Naive thymus-derived CD4-positive, alpha-beta T cell (primary cell): ENCODE results near the gene KDM6A. TPM values are rescaled to one million over a fixed set of nuclear protein-coding genes. Genes with fewer than 3 reads are reported as not detected.

Experiments
- ATAC-seq: fragments of 150-1000 bp; cut with Tn5 transposase; 2 replicates; pipeline ENCODE4 v1.10.0; 2021; ENCODE audit warnings: mild to moderate bottlenecking, moderate library complexity
- CTCF ChIA-PET: fragments of 350-600 bp; sonication (Branson Sonifier 250); formaldehyde crosslinking; loops from one replicate; lab custom pipeline; 2021; ENCODE audit warnings: antibody characterized with exemption; lab: Charles Lee
- POLR2A ChIA-PET: fragments of 350-600 bp; sonication (Branson Sonifier 250); formaldehyde crosslinking; loops from one replicate; lab custom pipeline; 2021; ENCODE audit warnings: antibody characterized with exemption, inconsistent platforms; lab: Charles Lee
- DNase-seq, 9 donors: peaks; one replicate each; pipeline versions ENCODE4 v3.0.0 to v3.0.0-alpha.2; 2020 to 2022; ENCODE audit warnings: mixed read lengths in 1 of 9
- H3K27ac ChIP-seq: one replicate; pipeline ENCODE4 v1.7.0; 2013; ENCODE audit warnings: mild to moderate bottlenecking, low read depth, low read length, moderate library complexity
- H3K27me3 ChIP-seq, 2 donors: one replicate each; pipeline ENCODE4 v1.7.0; 2013; ENCODE audit warnings: low read length in 2 of 2, mild to moderate bottlenecking in 2 of 2, moderate library complexity in 2 of 2; ENCODE audit not compliant: control insufficient read depth in 2 of 2, insufficient read depth in 2 of 2
- H3K36me3 ChIP-seq, 3 experiments: 1 replicate in 2 of 3; 2 replicates in 1 of 3; pipeline ENCODE4 v1.7.0; 2013; ENCODE audit warnings: low read length in 3 of 3, mild to moderate bottlenecking in 3 of 3, moderate library complexity in 1 of 3; ENCODE audit not compliant: insufficient read depth in 3 of 3, control insufficient read depth in 2 of 3
- H3K4me1 ChIP-seq, 2 donors: one replicate each; pipeline ENCODE4 v1.7.0; 2013; ENCODE audit warnings: low read length in 2 of 2, mild to moderate bottlenecking in 2 of 2, moderate library complexity in 1 of 2; ENCODE audit not compliant: control insufficient read depth in 2 of 2, insufficient read depth in 2 of 2
- H3K4me3 ChIP-seq: 2 replicates; pipeline ENCODE4 v1.7.0; 2013; ENCODE audit warnings: mild to moderate bottlenecking, low read length
- H3K9me3 ChIP-seq, 3 experiments: 1 replicate in 2 of 3; 2 replicates in 1 of 3; pipeline ENCODE4 v1.7.0; 2013; ENCODE audit warnings: low read length in 3 of 3; ENCODE audit not compliant: control insufficient read depth in 2 of 3
- H3K27ac Mint-ChIP-seq, 9 donors: one replicate each; pipeline ENCODE4 v1.8.0; 2020 to 2022; ENCODE audit warnings: mixed read lengths in 9 of 9, mild to moderate bottlenecking in 8 of 9, moderate library complexity in 5 of 9, inconsistent platforms in 2 of 9
- H3K27me3 Mint-ChIP-seq, 5 donors: one replicate each; pipeline ENCODE4 v1.8.0; 2021 to 2022; ENCODE audit warnings: mixed read lengths in 5 of 5, mild to moderate bottlenecking in 1 of 5
- H3K36me3 Mint-ChIP-seq, 5 donors: one replicate each; pipeline ENCODE4 v1.8.0; 2020 to 2022; ENCODE audit warnings: mixed read lengths in 5 of 5, mild to moderate bottlenecking in 3 of 5, inconsistent platforms in 1 of 5
- H3K4me1 Mint-ChIP-seq, 7 donors: one replicate each; pipeline ENCODE4 v1.8.0; 2020 to 2022; ENCODE audit warnings: mixed read lengths in 7 of 7, mild to moderate bottlenecking in 3 of 7, inconsistent platforms in 1 of 7
- H3K4me3 Mint-ChIP-seq, 10 donors: one replicate each; pipeline ENCODE4 v1.8.0; 2020 to 2022; ENCODE audit warnings: mild to moderate bottlenecking in 10 of 10, mixed read lengths in 10 of 10, moderate library complexity in 6 of 10, inconsistent platforms in 2 of 10
- H3K9me3 Mint-ChIP-seq, 11 donors: one replicate each; pipeline ENCODE4 v1.8.0; 2020 to 2022; ENCODE audit warnings: mixed read lengths in 11 of 11, mild to moderate bottlenecking in 4 of 11, inconsistent platforms in 1 of 11, moderate library complexity in 1 of 11
- intact Hi-C, 2 donors: fragments of 100-400 bp; cut with micrococcal nuclease; formaldehyde crosslinking; loops; one replicate each; pipeline ENCODE4 v1.15.1; 2023
- polyA plus RNA-seq, 2 donors: library from polyadenylated mRNA; unstranded; fragments of 300-500 nt; fragmentation: Illumina TruSeq; gene quantifications; one replicate each; pipeline ENCODE4 v1.2.3, GENCODE V29; 2021
- total RNA-seq, 6 experiments: library from RNA in 5 of 6; stranded (reverse) in 5 of 6; gene quantifications; 1 replicate in 5 of 6; 2 replicates in 1 of 6; pipeline ENCODE4 v1.2.3 and lab custom pipeline; 2021 to 2026

Gene KDM6A
- total and polyA plus RNA-seq, 7 experiments from 2014 or later = 17.9 to 55.6 (median 46.9) TPM

DNA sequence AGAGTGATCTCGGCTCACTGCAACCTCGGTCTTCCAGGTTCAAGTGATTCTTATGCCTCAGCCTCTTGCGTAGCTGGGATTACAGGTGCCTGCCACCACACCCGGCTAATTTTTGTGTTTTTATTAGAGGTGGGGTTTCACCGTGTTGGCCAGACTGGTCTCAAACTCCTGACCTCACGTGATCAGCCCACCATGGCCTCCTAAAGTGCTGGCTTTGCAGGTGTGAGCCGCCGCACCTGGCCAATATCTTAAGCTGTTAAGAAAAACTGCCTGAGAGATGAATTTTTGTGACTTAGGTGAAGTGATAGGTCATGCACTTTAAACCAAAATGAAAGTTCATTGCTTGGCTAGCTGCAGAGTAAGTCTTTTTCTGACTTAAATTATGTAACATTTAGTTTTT, 5.8 kb downstream of the KDM6A start:
- Histone ChIP-seq H3K36me3 (peaks cover 0 to 5% (median 0%) of the 10 kb centered on the region in 3 experiments), H3K27me3 (no peaks in the 10 kb centered on the region), H3K27ac (no peak overlapping the region), H3K4me1 (peaks cover 11% of the 10 kb centered on the region in 2 donors), H3K4me3 (no peak overlapping the region), H3K9me3 (no peaks in the 10 kb centered on the region)
- peaks cover 0 to 10% (median 4%) of the 10 kb centered on the region in 5 donors for H3K36me3 Mint-ChIP-seq
- H3K4me3 Mint-ChIP-seq = peak overlapping the region in 5 of 10 donors; percentile 14 to 56 (median 29)
- no peaks in the 10 kb centered on the region for H3K27me3 Mint-ChIP-seq
- no peaks in the 10 kb centered on the region for H3K9me3 Mint-ChIP-seq
- CTCF ChIA-PET = no interaction called here
- ATAC-seq (no peak), DNase-seq (no peak)
- POLR2A ChIA-PET = no interaction called here
- H3K4me1 Mint-ChIP-seq = peaks cover 4 to 90% (median 50%) of the 10 kb centered on the region in 7 donors
- H3K27ac Mint-ChIP-seq = no peak overlapping the region
- intact Hi-C loops = loop anchor here (5.0 to 10.0 kb wide), 2 partner anchors 39 to 1666 kb away; partner anchors contain the start of gene ZNF674 (in 1 of the 2)

DNA sequence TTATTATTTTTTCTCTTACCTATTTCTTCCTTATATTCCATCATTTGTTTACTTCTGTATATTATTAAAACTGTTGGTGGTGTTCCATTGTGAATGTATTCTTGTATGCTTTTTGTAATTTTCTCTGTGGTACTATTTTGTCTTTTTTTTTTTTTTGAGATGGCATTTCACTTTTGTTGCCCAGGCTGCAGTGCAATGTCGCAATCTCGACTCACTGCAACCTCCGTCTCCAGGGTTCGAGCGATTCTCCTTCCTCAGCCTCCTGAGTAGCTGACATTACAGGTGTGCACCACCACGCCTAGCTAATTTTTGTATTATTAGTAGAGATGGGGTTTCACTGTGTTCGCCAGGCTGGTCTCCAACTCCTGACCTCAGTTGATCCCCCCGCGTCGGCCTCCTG, 8.6 kb downstream of the KDM6A start:
- H3K27ac ChIP-seq = no peak overlapping the region
- intact Hi-C loops = no loop called here
- H3K36me3 ChIP-seq = no peaks in the 10 kb centered on the region
- peaks cover 11 to 12% of the 10 kb centered on the region in 2 donors for H3K4me1 ChIP-seq
- ATAC-seq (no peak), DNase-seq (no peak)
- Mint-ChIP-seq H3K4me3 (peak overlapping the region in 8 of 10 donors; percentile 26 to 62 (median 45)), H3K4me1 (peaks cover 9 to 100% (median 49%) of the 10 kb centered on the region in 7 donors), H3K36me3 (peaks cover 0 to 10% (median 4%) of the 10 kb centered on the region in 5 donors), H3K9me3 (no peaks in the 10 kb centered on the region), H3K27me3 (no peaks in the 10 kb centered on the region), H3K27ac (peak overlapping the region in 1 of 9 donors; percentile 38)
- no peaks in the 10 kb centered on the region for H3K27me3 ChIP-seq
- POLR2A ChIA-PET = interaction anchor here (0.6 to 2.2 kb wide), 2 partner anchors 9 to 579 kb away, joined by 3 to 7 read pairs; partner anchors contain the start of gene KDM6A
- CTCF ChIA-PET = interaction anchor here (1.3 kb wide), 1 partner anchor 188 kb away, joined by 4 read pairs; no protein-coding TSS in a partner anchor
- H3K9me3 ChIP-seq = no peaks in the 10 kb centered on the region
- H3K4me3 ChIP-seq = no peak overlapping the region

GRCh38 chrX:44882635-44883034, 9.6 kb downstream of the KDM6A start:
- Mint-ChIP-seq H3K27ac (no peak overlapping the region), H3K36me3 (peaks cover 0 to 6% (median 4%) of the 10 kb centered on the region in 5 donors), H3K27me3 (no peaks in the 10 kb centered on the region), H3K4me3 (peak overlapping the region in 2 of 10 donors; percentile 53 to 62), H3K9me3 (no peaks in the 10 kb centered on the region), H3K4me1 (peaks cover 8 to 97% (median 46%) of the 10 kb centered on the region in 7 donors)
- no peak for DNase-seq
- no peaks in the 10 kb centered on the region for H3K27me3 ChIP-seq
- CTCF ChIA-PET = interaction anchor here (1.3 kb wide), 1 partner anchor 187 kb away, joined by 4 read pairs; no protein-coding TSS in a partner anchor
- H3K36me3 ChIP-seq = no peaks in the 10 kb centered on the region
- no peak for ATAC-seq
- peaks cover 5 to 9% of the 10 kb centered on the region in 2 donors for H3K4me1 ChIP-seq
- H3K27ac ChIP-seq = no peak overlapping the region
- H3K9me3 ChIP-seq = no peaks in the 10 kb centered on the region
- no peak overlapping the region for H3K4me3 ChIP-seq
- POLR2A ChIA-PET = interaction anchor here (0.6 to 2.2 kb wide), 3 partner anchors 8 to 31 kb away, joined by 3 to 7 read pairs (median 6); partner anchors contain the start of gene KDM6A
- intact Hi-C loops = no loop called here

DNA sequence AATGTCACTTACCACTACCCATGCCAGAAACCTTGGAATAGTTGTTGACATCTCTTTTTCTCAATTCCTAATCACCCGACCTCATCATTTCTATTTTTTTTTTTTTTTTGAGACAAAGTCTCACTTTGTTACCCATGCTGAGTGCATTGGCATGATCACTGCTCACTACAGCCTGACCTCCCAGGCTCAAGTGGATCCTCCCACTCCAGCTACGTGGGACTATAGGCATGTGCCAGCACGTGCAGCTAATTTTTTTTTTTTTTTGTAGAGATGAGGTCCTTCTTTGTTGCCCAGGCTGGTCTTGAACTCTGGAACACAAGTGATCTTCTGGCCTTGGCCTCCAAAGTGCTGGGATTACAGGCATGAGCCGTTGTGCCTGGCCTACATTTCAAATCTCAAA, 12.0 kb downstream of the KDM6A start:
- Mint-ChIP-seq H3K9me3 (peaks cover 0 to 3% (median 0%) of the 10 kb centered on the region in 11 donors), H3K27ac (peak overlapping the region in 4 of 9 donors; percentile 1 to 52 (median 25)), H3K36me3 (peaks cover 0 to 7% (median 6%) of the 10 kb centered on the region in 5 donors), H3K27me3 (no peaks in the 10 kb centered on the region), H3K4me1 (peaks cover 11 to 93% (median 52%) of the 10 kb centered on the region in 7 donors), H3K4me3 (peak overlapping the region in 4 of 10 donors; percentile 9 to 62 (median 44))
- no peak overlapping the region for H3K4me3 ChIP-seq
- H3K9me3 ChIP-seq = no peaks in the 10 kb centered on the region
- ATAC-seq (no peak), DNase-seq (no peak)
- H3K27ac ChIP-seq = no peak overlapping the region
- H3K4me1 ChIP-seq = peaks cover 5% of the 10 kb centered on the region in 2 donors
- no peaks in the 10 kb centered on the region for H3K36me3 ChIP-seq
- ChIA-PET CTCF (no interaction called here), POLR2A (interaction anchor here (0.8 kb wide), 1 partner anchor 14 kb away, joined by 3 read pairs; no protein-coding TSS in a partner anchor)
- intact Hi-C loops = no loop called here
- no peaks in the 10 kb centered on the region for H3K27me3 ChIP-seq

GRCh38 chrX:44889824-44890223, 16.8 kb downstream of the KDM6A start:
- Mint-ChIP-seq H3K4me1 (peaks cover 7 to 82% (median 36%) of the 10 kb centered on the region in 7 donors), H3K9me3 (peaks cover 0 to 38% (median 10%) of the 10 kb centered on the region in 11 donors), H3K27me3 (no peaks in the 10 kb centered on the region), H3K27ac (peak overlapping the region in 4 of 9 donors; percentile 8 to 48 (median 27)), H3K4me3 (peak overlapping the region in 5 of 10 donors; percentile 23 to 63 (median 49)), H3K36me3 (peaks cover 0 to 31% (median 10%) of the 10 kb centered on the region in 5 donors)
- intact Hi-C loops = loop anchor here in 1 of 2 donors (1.0 kb wide), 1 partner anchor 8 kb away; no protein-coding TSS in a partner anchor
- H3K4me3 ChIP-seq = no peak overlapping the region
- ATAC-seq (no peak), DNase-seq (no peak)
- POLR2A ChIA-PET = no interaction called here
- peaks cover 0 to 4% of the 10 kb centered on the region in 2 donors for H3K4me1 ChIP-seq
- H3K9me3 ChIP-seq = no peaks in the 10 kb centered on the region
- H3K27ac ChIP-seq = no peak overlapping the region
- CTCF ChIA-PET = no interaction called here
- H3K36me3 ChIP-seq = no peaks in the 10 kb centered on the region
- H3K27me3 ChIP-seq = no peaks in the 10 kb centered on the region

DNA sequence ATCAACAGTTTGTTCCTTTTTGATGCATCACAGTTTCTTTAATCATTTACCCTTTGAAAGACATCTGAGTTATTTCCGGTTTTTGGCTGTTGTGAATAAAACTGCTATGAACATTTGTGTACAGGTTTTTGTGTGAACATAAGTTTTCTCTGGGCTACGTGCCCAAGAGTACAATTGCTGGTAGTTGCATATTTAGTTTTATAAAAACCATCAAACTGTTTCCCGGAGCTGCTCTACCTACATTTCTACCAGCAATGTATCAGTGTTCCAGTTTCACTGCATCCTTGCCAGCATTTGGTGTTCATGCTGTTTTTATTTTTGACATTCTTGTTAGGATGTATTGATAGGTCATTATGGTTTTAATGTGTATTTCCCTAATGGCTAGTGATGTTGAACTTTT, 17.3 kb downstream of the KDM6A start:
- Mint-ChIP-seq H3K27me3 (no peaks in the 10 kb centered on the region), H3K27ac (peak overlapping the region in 3 of 9 donors; percentile 25 to 48 (median 29)), H3K36me3 (peaks cover 0 to 31% (median 10%) of the 10 kb centered on the region in 5 donors), H3K9me3 (peaks cover 0 to 40% (median 10%) of the 10 kb centered on the region in 11 donors), H3K4me1 (peaks cover 6 to 79% (median 35%) of the 10 kb centered on the region in 7 donors), H3K4me3 (peak overlapping the region in 5 of 10 donors; percentile 23 to 63 (median 49))
- no peak overlapping the region for H3K4me3 ChIP-seq
- peaks cover 0 to 4% of the 10 kb centered on the region in 2 donors for H3K4me1 ChIP-seq
- ChIA-PET POLR2A (no interaction called here), CTCF (no interaction called here)
- no peaks in the 10 kb centered on the region for H3K27me3 ChIP-seq
- no peaks in the 10 kb centered on the region for H3K36me3 ChIP-seq
- no peak overlapping the region for H3K27ac ChIP-seq
- DNase-seq (no peak), ATAC-seq (no peak)
- H3K9me3 ChIP-seq = no peaks in the 10 kb centered on the region
- intact Hi-C loops = loop anchor here in 1 of 2 donors (1.0 kb wide), 1 partner anchor 8 kb away; no protein-coding TSS in a partner anchor
